Cerebellar cortex (tissue), 1 donor: ENCODE results near the gene NLGN1.

ENCODE experiments used
- DNase-seq: peaks from one replicate; pipeline ENCODE4 v3.0.0-alpha.2; 2015; ENCODE audit warnings: low spot score

Gene NLGN1

GRCh38 chr3:174285242-174285864 lies 887.8 kb downstream of the NLGN1 start:
- DNase-seq: no peak

- DNase-seq: peak; percentile 74
Observed at GRCh38 chr3:174287705-174288104, 890.2 kb downstream of the NLGN1 start.

DNA sequence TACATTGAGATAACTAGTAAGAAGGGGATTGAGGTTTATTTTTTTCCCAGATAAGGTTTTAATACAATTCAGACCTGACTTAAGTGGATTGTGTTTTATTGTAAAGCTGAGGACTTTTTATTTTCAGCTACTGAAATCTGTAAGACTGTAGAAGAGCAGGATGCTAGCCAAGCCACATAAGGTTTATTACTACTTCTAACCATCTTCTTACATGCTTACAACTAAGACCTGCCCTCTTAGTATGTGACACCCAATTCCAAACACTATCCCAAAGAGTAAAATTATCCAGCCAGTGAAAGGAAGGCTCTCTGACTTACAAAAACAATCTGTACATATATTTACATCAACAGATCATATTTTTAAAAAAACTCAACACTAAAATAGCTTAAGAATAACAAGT lies 897.1 kb downstream of the NLGN1 start:
- no peak for DNase-seq

GRCh38 chr3:174295306-174296092 lies 898.0 kb downstream of the NLGN1 start:
- no peak for DNase-seq

DNA sequence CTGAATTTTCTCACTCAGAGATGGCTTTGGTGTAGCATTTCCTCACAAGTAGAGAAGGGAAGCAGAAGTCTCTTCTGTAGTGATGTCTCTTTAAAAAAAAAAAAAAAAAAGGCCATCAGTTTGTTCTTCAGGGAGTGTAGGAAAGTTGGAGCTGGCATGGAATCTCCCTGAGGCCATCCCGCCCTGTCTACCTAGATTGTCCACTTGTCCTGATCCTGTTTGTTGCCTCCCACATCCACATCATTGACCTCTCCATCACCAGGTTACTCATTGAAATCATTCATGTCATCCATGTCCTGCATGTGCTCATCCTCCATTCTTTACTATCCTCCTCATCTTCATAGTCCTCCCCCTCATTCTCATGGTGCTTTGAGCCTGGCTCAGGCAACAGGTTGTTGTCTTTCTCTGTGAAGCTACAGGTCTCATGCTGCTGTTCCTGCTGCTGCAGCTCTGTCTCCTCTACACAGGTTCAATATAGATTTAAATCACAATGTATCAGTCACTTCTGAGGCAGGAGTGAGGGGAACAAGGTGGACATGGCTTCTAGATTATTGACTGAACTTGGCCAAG lies 905.3 kb downstream of the NLGN1 start:
- DNase-seq: no peak

DNA sequence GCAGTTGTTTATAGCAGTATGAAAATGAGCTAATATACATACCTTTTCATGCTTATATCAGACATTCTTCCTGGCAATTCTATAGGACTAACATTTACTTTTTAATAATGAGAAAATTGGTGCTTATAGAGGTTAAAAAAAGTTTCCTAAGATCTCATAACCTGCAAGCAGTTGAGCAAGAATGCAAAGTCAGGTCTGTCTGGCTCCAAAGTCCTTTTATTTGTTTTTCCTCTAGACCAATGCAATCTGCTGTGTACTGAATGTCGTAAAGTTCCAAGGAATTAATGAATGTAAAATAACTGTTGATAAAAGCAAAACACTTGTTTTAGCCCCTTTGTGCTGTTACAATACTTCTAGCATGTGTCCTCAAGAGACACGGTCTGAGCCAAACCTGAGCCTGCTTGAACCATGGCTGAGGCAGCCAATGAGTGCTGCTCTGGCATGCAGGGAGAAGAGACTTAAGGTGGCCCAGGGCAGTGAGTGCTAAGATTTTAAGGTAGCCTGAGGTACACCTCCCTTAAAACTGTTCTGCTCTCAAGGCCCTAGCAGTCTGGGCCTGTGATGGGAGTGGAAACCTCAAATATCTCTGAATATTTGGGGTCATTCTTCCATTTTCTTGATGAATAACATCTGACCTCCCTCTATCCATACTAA lies 906.5 kb downstream of the NLGN1 start:
- DNase-seq: peak; percentile 53

- no peak for DNase-seq
Observed at GRCh38 chr3:174308736-174309135, 911.2 kb downstream of the NLGN1 start.

GRCh38 chr3:174310475-174310983 lies 913.0 kb downstream of the NLGN1 start:
- DNase-seq: no peak

- no peak for DNase-seq
Observed at GRCh38 chr3:174315225-174315624, 917.7 kb downstream of the NLGN1 start.

- DNase-seq: no peak
Observed at GRCh38 chr3:174317005-174317404, 919.5 kb downstream of the NLGN1 start.

DNA sequence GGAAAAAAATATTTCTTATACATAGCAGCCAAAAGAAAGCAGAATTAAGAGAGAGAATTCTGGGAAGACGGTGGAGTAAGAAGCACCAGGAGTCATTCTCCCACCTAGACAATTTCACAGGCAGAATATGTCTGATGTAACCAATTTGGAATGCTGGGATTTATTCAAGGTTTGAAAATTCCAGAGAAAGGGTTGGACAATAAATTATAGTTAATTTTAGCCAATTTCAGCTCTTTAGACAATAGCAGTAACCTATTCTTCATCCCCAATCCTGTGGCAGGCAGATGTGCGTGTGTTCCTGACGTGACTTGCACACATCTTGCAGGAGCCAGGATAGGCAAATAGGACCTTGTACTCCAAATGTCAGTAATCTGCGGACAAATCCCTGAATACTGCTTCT lies 920.6 kb downstream of the NLGN1 start:
- peak; percentile 19 for DNase-seq

DNA sequence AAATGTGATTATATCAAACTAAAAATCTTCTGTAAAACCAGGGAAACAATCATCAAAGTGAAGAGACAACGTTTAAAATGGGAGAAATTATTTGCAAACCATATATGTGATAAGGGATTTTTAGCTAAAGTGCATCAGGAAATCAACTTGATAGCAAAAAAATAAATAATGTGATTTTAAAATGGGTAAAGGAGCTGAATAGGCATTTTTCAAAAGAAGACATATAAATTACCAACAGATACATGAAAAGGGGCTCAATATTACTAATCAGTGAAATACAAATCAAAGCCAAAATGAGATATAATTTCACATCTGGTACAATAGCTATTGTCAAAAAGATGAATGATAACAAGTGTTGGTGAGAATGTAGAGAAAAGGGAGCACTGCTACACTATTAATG lies 924.0 kb downstream of the NLGN1 start:
- DNase-seq: no peak

- no peak for DNase-seq
Observed at GRCh38 chr3:174322789-174323188, 925.2 kb downstream of the NLGN1 start.

GRCh38 chr3:174325171-174325570 lies 927.6 kb downstream of the NLGN1 start:
- peak; percentile 72 for DNase-seq

GRCh38 chr3:174325834-174326700 lies 928.5 kb downstream of the NLGN1 start:
- DNase-seq: peak; percentile 51

DNA sequence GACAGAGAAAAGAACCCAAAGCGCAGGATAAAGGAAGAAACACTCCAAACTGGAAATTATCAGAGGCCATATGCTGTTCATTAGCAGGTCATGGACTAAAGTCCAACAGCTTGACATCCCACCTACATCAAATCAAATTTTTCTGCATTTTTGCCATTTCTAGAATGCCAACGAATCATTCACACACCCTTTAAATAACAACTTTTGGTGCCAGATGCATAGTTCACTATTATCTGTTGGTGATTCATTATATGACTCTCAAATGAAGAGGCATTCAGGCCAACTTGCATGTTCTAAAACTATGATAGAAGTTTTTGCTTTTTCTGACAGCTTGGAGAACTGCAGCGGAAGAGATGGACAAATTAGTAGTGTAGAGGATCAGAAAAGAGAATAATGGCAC lies 931.8 kb downstream of the NLGN1 start:
- no peak for DNase-seq

DNA sequence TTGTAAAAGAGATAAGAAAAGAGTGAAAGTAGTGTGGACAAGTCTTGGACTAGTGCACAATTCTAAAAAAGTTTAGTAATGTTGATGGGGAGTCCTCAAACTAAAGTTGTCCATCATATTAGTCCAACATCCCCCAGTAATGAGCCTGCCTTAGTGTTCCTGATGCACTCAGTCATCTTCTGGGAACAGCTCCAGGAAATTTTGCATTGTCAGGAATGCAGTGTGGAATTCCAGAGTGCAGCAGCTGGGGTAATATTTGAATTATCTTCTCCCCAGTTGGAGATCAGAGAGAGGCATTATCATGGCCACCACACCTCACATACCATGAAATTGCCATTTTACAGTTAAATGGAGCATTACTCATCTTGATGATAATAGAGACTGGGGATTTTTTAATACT lies 932.8 kb downstream of the NLGN1 start:
- no peak for DNase-seq

DNA sequence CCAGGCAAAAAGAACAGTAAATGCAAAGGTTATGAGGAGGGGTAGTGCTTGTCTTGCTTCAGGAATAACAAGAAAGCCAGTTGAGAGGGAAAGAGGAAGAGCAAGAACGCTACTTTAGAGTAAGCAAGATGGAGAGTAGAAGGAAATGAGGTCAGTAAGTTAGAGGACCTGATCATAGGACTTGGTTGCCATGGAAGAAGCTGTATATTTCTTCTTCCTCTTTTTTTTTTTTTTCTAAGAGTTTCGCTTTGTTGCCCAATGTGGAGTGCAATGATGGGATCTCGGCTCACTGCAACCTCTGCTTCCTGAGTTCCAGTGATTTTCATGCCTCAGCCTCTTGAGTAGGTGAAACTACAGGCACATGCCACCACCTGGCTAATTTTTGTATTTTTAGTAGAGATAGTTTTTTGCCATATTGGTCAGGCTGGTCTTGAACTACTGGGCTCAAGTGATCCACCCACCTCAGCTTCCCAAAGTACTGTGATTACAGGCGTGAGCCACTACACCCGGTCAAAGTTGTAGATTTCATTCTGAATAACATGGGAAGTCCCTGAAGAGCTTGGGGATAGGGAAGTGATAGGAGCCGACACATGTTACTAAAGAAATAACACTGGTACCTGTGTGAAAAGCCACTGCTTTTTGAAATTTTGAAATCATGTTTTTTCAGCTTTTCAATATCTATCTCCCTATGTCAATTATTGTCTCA lies 933.7 kb downstream of the NLGN1 start:
- DNase-seq: no peak

GRCh38 chr3:174332391-174332790 lies 934.8 kb downstream of the NLGN1 start:
- no peak for DNase-seq

GRCh38 chr3:174333640-174334039 lies 936.1 kb downstream of the NLGN1 start:
- DNase-seq: no peak

DNA sequence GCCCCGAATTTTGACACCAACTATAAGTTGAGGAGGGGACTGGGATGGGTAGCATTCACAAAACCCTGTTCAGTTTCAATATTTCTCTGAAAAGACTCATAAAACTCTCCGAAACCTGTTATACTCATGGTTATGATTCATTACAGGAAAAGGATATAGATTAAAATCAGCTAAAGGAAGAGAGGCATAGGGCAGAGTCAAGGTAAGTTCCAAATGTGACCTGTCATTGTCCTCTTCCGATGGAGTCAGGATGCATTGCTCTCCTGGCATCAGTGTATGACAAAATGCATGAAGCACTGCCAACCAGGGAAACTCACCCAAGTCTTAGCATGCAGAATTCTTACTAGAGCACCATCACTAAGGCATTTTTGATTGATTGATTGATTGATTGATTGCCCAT lies 936.6 kb downstream of the NLGN1 start:
- DNase-seq: no peak
